SH-SY5Y (cell line): Measurements from ENCODE around the gene FGGY.

Experiments
- GATA2 ChIP-seq: IDR thresholded peaks from 2 replicates; pipeline ENCODE4 v1.6.1; 2011; ENCODE audit warnings: mild to moderate bottlenecking, low read depth, low read length
- GATA3 ChIP-seq: IDR thresholded peaks from 2 replicates; pipeline ENCODE4 v1.6.1; 2011; ENCODE audit warnings: low read depth, mild to moderate bottlenecking, low read length, moderate library complexity

- no peak for TF ChIP-seq GATA2
- TF ChIP-seq GATA3, result no peak
Observed at GRCh38 chr1:59410457-59410856, 113.6 kb downstream of the FGGY start.
